Ishikawa (cell line): ENCODE results near the gene MAST2.

ENCODE experiments used
- CEBPB ChIP-seq: IDR thresholded peaks from 2 replicates; pipeline ENCODE4 v1.6.1; 2012
- CREB1 ChIP-seq: IDR thresholded peaks from 2 replicates; pipeline ENCODE4 v1.6.1; 2012; ENCODE audit warnings: low read depth
- EGR1 ChIP-seq: IDR thresholded peaks from 2 replicates; pipeline ENCODE4 v1.6.1; 2012
- EP300 ChIP-seq: IDR thresholded peaks from 2 replicates; pipeline ENCODE4 v1.6.1; 2012; ENCODE audit warnings: borderline replicate concordance
- FOXM1 ChIP-seq: IDR thresholded peaks from 2 replicates; pipeline ENCODE4 v1.6.1; 2012; ENCODE audit warnings: low read depth, borderline replicate concordance
- NFIC ChIP-seq: IDR thresholded peaks from 2 replicates; pipeline ENCODE4 v1.6.1; 2012
- RAD21 ChIP-seq: IDR thresholded peaks from 2 replicates; pipeline ENCODE4 v1.6.1; 2012; ENCODE audit warnings: low read depth
- TAF1 ChIP-seq: IDR thresholded peaks from 2 replicates; pipeline ENCODE4 v1.6.1; 2012; ENCODE audit warnings: low read depth, mild to moderate bottlenecking
- TCF12 ChIP-seq: IDR thresholded peaks from 2 replicates; pipeline ENCODE4 v1.6.1; 2012; ENCODE audit warnings: low read depth
- TEAD4 ChIP-seq: IDR thresholded peaks from 2 replicates; pipeline ENCODE4 v1.6.1; 2012
- USF1 ChIP-seq: IDR thresholded peaks from 2 replicates; pipeline ENCODE4 v1.6.1; 2012
- YY1 ChIP-seq: IDR thresholded peaks from 2 replicates; pipeline ENCODE4 v1.6.1; 2012; ENCODE audit warnings: low read depth
- ZBTB7A ChIP-seq: IDR thresholded peaks from 2 replicates; pipeline ENCODE4 v1.6.1; 2012; ENCODE audit warnings: low read depth
- TF ChIP-seq, protein P1 (sequence below): IDR thresholded peaks from 2 replicates; pipeline ENCODE4 v1.6.1; 2012; ENCODE audit warnings: low read depth, mild to moderate bottlenecking
- TF ChIP-seq, protein P2 (sequence below): IDR thresholded peaks from 2 replicates; pipeline ENCODE4 v1.6.1; 2012

Gene MAST2

GRCh38 chr1:45868861-45869260 is 65.4 kb downstream of the MAST2 start:
- TF ChIP-seq USF1 (no peak), FOXM1 (no peak), TCF12 (no peak), ZBTB7A (no peak), NFIC (no peak), TAF1 (no peak), CREB1 (no peak), TEAD4 (no peak), CEBPB (no peak), YY1 (no peak), RAD21 (no peak), EGR1 (no peak)
- TF ChIP-seq, protein P1, sequence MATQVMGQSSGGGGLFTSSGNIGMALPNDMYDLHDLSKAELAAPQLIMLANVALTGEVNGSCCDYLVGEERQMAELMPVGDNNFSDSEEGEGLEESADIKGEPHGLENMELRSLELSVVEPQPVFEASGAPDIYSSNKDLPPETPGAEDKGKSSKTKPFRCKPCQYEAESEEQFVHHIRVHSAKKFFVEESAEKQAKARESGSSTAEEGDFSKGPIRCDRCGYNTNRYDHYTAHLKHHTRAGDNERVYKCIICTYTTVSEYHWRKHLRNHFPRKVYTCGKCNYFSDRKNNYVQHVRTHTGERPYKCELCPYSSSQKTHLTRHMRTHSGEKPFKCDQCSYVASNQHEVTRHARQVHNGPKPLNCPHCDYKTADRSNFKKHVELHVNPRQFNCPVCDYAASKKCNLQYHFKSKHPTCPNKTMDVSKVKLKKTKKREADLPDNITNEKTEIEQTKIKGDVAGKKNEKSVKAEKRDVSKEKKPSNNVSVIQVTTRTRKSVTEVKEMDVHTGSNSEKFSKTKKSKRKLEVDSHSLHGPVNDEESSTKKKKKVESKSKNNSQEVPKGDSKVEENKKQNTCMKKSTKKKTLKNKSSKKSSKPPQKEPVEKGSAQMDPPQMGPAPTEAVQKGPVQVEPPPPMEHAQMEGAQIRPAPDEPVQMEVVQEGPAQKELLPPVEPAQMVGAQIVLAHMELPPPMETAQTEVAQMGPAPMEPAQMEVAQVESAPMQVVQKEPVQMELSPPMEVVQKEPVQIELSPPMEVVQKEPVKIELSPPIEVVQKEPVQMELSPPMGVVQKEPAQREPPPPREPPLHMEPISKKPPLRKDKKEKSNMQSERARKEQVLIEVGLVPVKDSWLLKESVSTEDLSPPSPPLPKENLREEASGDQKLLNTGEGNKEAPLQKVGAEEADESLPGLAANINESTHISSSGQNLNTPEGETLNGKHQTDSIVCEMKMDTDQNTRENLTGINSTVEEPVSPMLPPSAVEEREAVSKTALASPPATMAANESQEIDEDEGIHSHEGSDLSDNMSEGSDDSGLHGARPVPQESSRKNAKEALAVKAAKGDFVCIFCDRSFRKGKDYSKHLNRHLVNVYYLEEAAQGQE = no peak
- TF ChIP-seq, protein P2, sequence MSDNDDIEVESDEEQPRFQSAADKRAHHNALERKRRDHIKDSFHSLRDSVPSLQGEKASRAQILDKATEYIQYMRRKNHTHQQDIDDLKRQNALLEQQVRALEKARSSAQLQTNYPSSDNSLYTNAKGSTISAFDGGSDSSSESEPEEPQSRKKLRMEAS = no peak

- TF ChIP-seq CEBPB (no peak), TCF12 (no peak), EGR1 (no peak), RAD21 (no peak), USF1 (no peak), TEAD4 (no peak), CREB1 (no peak)
- TF ChIP-seq, protein P1 = no peak
- TF ChIP-seq, protein P2 = no peak
Measured at GRCh38 chr1:45870500-45870899, 67.1 kb downstream of the MAST2 start.

DNA sequence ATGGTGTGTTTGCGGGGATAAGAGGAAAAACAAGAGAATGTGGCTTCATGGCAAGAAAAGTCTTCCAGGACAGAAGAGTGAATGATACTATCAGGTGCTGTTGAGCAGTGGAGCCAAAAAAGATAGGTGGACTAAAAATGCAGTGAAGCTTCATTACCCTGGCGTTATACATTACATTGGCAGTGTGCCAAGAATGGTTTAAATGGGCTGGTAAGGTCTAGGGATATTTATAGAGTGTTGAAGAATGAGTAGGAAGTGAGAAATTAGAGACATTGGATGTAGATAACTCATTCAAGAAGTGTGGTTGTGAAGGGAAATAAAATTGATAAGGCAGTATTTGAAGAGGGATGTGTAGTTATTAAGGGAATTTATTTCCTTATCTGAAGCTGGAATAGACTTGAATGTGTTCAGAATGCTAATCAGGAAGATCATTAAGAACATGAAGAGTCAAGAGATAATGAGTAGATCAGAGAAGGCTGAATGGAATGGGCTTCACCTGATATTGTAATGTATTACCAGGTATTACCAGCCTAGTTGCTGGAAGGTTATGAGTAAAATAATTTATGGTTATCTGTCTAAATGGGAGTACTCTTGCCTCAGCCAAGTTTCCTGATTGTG is 72.7 kb downstream of the MAST2 start:
- TF ChIP-seq NFIC (peak; percentile 89), RAD21 (no peak)

- TF ChIP-seq TAF1 (no peak), NFIC (no peak), RAD21 (no peak), ZBTB7A (no peak), TCF12 (no peak), EGR1 (no peak), FOXM1 (no peak), USF1 (no peak), CREB1 (no peak), CEBPB (no peak)
Measured at GRCh38 chr1:45877264-45877663, 73.9 kb downstream of the MAST2 start.

GRCh38 chr1:45879885-45880598 is 76.6 kb downstream of the MAST2 start:
- no peak for TF ChIP-seq TAF1
- TF ChIP-seq NFIC = no peak
- TF ChIP-seq EP300 = no peak
- TF ChIP-seq TEAD4 = no peak
- no peak for TF ChIP-seq FOXM1
- TF ChIP-seq YY1 = no peak
- no peak for TF ChIP-seq TCF12

DNA sequence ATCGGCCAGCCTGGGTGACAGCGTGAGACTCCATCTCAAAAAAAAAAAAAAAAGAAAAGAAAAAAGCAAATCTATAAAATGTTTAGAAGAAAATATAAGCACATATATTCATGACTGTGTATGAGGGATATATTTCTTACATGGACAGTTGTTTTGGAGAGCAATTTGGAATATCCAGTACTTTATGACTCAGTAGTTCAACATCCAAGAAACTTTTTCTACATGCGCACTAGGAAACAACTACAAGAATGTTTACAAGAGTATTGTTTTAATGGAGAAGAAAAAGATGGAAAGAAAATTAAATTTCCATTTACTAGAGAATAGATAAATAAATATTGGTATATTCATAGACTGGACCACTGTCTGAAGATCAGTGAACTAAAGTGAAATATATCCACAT is 77.5 kb downstream of the MAST2 start:
- TF ChIP-seq RAD21 (no peak), EP300 (no peak), USF1 (no peak)
- TF ChIP-seq, protein P2 = no peak
